Choroid plexus epithelial cell (primary cell): ENCODE measurements around the gene LEKR1.

Experiments
- DNase-seq: peaks from one replicate; pipeline ENCODE4 v3.0.0-alpha.2; 2010; ENCODE audit warnings: low read depth
- H3K4me3 ChIP-seq: 2 replicates; pipeline ENCODE4 v1.5.1; 2011; ENCODE audit warnings: low read depth, mild to moderate bottlenecking, control low read depth, low read length, moderate library complexity
- CTCF ChIP-seq: conservative IDR thresholded peaks from 2 replicates; pipeline ENCODE4 v1.5.1; 2011; ENCODE audit warnings: low read depth, mild to moderate bottlenecking, control low read depth, inconsistent platforms, low read length, moderate library complexity

LEKR1 gene

GRCh38 chr3:157086060-157086750 is 260.1 kb downstream of the LEKR1 start:
- no peak overlapping the region for H3K4me3 ChIP-seq
- DNase-seq = no peak
- TF ChIP-seq CTCF = no peak

- TF ChIP-seq CTCF = no peak
- DNase-seq = no peak
- no peak overlapping the region for H3K4me3 ChIP-seq
Observed at GRCh38 chr3:157086775-157087174, 260.6 kb downstream of the LEKR1 start.

GRCh38 chr3:157087373-157087772 is 261.2 kb downstream of the LEKR1 start:
- no peak for TF ChIP-seq CTCF
- no peak for DNase-seq
- no peak overlapping the region for H3K4me3 ChIP-seq

- no peak for TF ChIP-seq CTCF
- H3K4me3 ChIP-seq = peak overlapping the region; percentile 65
- no peak for DNase-seq
Observed at GRCh38 chr3:157087780-157088600, 261.8 kb downstream of the LEKR1 start.

GRCh38 chr3:157088601-157089454 is 262.7 kb downstream of the LEKR1 start:
- peak overlapping the region; percentile 65 for H3K4me3 ChIP-seq
- TF ChIP-seq CTCF = peak; percentile 20
- peak; percentile 96 for DNase-seq

- no peak for TF ChIP-seq CTCF
- H3K4me3 ChIP-seq = peak overlapping the region; percentile 65
- peak; percentile 40 for DNase-seq
Observed at GRCh38 chr3:157089455-157090221, 263.5 kb downstream of the LEKR1 start.
